Lower lobe of right lung (tissue), 2 donors: ENCODE measurements around the gene HHIP. TPM values are rescaled to one million over a fixed set of nuclear protein-coding genes. Genes with fewer than 3 reads are reported as not detected.

Experiments
- ATAC-seq, 2 donors: fragments of 200-7000 bp; cut with Tn5 transposase; one replicate each; pipeline ENCODE4 v1.9.1; 2020 to 2022; ENCODE audit warnings: mild to moderate bottlenecking in 2 of 2, moderate library complexity in 2 of 2
- DNase-seq: peaks from one replicate; pipeline ENCODE4 v3.0.0-alpha.2; 2020
- H3K27ac ChIP-seq: fragments of 200-600 bp; one replicate; pipeline ENCODE4 v1.8.0; 2022
- H3K27me3 ChIP-seq: fragments of 200-600 bp; one replicate; pipeline ENCODE4 v1.8.0; 2022; ENCODE audit warnings: low read depth
- H3K36me3 ChIP-seq: fragments of 200-600 bp; one replicate; pipeline ENCODE4 v1.8.0; 2022; ENCODE audit warnings: mild to moderate bottlenecking
- H3K4me1 ChIP-seq: fragments of 200-600 bp; one replicate; pipeline ENCODE4 v1.8.0; 2022
- H3K4me3 ChIP-seq: fragments of 200-600 bp; one replicate; pipeline ENCODE4 v1.8.0; 2022; ENCODE audit warnings: mild to moderate bottlenecking
- H3K9me3 ChIP-seq: fragments of 200-600 bp; one replicate; pipeline ENCODE4 v1.8.0; 2022
- intact Hi-C: fragments of 100-400 bp; cut with DNase I; formaldehyde crosslinking; loops from one replicate; pipeline ENCODE4 v1.11.0; 2022
- total RNA-seq: library from RNA; stranded (reverse); fragmentation: NEBNext Ultra II Directional; extraction: Animal tissue kit (Norgen Biotek cat#: 25700); gene quantifications from one replicate; pipeline ENCODE4 v1.2.1, GENCODE V29; 2021
- TF ChIP-seq, protein P1 (sequence below): fragments of 200-600 bp; IDR thresholded peaks from one replicate; pipeline ENCODE4 v1.8.0; 2022; ENCODE audit warnings: antibody characterized with exemption, mild to moderate bottlenecking
- donor health status: DM: no; HTN: yes; CAD: no; lungs with severe emphysema.

HHIP gene
- total RNA-seq, 1 donor from 2014 or later, result 172 TPM

DNA sequence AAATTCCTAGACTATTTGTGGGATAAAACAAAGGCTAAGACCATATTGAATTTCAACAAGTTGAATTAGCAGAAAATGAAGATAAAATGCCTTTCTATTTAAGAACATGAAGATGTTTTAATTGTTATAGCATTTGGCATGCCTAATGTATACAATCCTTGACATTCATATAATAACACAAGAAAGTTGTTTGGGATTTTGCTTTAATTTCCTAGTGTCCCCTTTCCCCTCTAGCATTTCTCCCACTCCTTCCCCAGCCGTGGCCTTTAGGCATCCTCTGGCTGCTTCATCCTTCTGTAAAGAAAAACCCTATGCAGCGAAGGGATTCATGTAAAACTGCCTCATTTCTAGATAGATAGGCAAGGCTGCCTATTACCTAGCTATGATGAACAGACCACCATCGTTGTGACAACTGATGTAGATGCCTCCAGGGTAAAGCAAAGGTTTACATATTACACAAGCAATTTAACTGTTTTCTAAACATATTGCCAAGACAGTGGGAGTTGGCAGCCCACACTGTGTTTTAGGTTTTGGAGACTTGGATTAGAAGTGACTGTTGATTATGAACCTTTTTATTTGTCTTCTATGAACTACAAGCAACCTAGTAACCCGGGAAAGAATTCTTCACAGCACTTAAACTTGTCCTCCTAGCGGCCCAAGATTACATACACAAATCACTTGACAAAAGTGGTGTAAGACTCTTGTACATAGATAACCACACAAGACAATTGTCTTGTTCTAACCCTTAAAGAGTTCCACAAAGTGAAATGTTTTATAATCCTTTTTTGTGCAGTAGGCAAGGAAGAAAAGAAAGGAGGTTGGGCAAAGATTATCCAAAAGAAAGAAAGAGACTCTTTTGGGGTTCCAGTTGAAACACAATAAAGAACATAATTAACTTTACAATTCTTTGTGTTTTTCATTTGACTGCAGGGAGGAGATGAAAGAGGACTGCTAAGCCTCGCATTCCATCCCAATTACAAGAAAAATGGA, 59.9 kb downstream of the HHIP start:
- no peak overlapping the region for H3K4me3 ChIP-seq
- no peaks in the 10 kb centered on the region for H3K27me3 ChIP-seq
- H3K27ac ChIP-seq, result no peak overlapping the region
- ATAC-seq (no peak), DNase-seq (no peak)
- H3K4me1 ChIP-seq, result no peaks in the 10 kb centered on the region
- H3K36me3 ChIP-seq, result no peaks in the 10 kb centered on the region
- TF ChIP-seq, protein P1, sequence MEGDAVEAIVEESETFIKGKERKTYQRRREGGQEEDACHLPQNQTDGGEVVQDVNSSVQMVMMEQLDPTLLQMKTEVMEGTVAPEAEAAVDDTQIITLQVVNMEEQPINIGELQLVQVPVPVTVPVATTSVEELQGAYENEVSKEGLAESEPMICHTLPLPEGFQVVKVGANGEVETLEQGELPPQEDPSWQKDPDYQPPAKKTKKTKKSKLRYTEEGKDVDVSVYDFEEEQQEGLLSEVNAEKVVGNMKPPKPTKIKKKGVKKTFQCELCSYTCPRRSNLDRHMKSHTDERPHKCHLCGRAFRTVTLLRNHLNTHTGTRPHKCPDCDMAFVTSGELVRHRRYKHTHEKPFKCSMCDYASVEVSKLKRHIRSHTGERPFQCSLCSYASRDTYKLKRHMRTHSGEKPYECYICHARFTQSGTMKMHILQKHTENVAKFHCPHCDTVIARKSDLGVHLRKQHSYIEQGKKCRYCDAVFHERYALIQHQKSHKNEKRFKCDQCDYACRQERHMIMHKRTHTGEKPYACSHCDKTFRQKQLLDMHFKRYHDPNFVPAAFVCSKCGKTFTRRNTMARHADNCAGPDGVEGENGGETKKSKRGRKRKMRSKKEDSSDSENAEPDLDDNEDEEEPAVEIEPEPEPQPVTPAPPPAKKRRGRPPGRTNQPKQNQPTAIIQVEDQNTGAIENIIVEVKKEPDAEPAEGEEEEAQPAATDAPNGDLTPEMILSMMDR, result no peak
- intact Hi-C loops, result no loop called here
- no peaks in the 10 kb centered on the region for H3K9me3 ChIP-seq

DNA sequence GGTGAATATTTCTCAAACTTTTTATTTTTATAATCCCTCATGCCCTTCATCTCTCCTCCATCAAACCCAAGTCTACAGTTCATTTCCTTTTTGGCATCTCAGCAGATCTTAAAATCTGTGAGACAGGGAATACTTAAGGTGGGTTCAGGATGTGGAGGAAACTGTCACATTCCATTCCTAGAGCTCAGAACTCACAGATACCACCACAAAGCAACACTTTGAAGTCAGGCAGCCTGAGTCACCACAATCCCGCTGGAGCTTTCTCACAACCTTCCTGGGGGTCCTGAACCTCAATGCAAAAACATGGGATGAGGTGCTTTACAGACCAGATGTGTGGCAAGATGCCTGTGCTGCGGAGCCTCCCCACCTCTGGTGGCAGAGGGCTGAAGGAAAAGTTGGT, 63.2 kb downstream of the HHIP start:
- no peaks in the 10 kb centered on the region for H3K9me3 ChIP-seq
- no peaks in the 10 kb centered on the region for H3K27me3 ChIP-seq
- ATAC-seq (no peak), DNase-seq (no peak)
- intact Hi-C loops, result no loop called here
- TF ChIP-seq, protein P1, result no peak
- no peaks in the 10 kb centered on the region for H3K36me3 ChIP-seq
- H3K27ac ChIP-seq, result no peak overlapping the region
- no peaks in the 10 kb centered on the region for H3K4me1 ChIP-seq
- no peak overlapping the region for H3K4me3 ChIP-seq

DNA sequence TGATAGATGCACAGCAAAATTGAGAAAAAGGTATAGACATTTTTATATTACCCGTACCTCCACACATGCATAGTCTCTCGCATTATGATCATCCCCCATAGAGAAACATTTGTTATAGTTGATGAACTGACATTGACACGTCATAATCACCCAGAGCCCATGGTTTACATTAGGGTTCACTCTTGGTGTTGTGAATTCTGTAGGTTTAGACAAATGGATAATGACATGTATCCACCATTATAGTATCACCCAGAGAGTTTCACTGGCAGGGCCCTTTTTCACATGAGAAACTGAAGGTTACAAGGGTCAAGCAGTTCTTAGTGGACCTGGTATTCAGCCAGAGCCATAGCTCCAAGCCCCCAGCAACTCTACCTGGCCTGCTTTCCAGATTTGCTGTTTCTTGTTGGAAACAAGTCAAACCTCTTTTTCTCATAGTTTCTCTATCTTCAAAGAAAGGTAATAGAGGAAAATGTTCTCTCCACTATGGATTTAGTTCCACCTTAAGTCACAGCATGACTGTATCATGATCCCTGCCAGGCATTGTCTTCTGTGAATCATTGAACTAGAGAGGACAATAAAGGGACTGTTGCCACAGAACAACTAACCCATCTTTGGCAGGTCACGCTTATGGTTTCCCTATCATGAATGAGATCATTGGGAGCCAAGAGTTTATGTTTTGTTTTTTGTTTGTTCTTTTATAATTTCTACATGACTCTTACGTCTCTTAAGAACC, 64.0 kb downstream of the HHIP start:
- intact Hi-C loops, result no loop called here
- no peak for DNase-seq
- no peak for ATAC-seq
- no peak overlapping the region for H3K4me3 ChIP-seq
- no peak overlapping the region for H3K27ac ChIP-seq
- no peaks in the 10 kb centered on the region for H3K4me1 ChIP-seq
- no peaks in the 10 kb centered on the region for H3K9me3 ChIP-seq
- no peaks in the 10 kb centered on the region for H3K27me3 ChIP-seq
- TF ChIP-seq, protein P1, result no peak
- no peaks in the 10 kb centered on the region for H3K36me3 ChIP-seq

DNA sequence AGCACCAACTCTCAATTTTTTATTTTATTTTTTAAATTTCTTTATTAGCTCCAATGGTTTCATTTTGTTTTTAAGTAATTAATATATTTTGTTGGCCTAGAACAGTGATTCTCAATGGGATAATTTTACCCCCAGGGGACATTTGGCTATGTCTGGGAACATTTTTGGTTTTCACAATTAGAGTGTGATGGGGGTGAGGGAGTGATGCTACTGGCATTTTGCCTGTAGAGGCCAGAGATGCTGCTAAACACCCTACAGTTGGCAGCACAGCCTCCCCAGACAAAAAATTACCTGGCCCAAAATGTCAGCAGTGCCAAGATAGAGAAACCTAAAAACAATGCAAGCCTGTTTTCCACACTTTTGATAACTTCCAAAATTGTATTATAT, 64.6 kb downstream of the HHIP start:
- Histone ChIP-seq H3K36me3 (no peaks in the 10 kb centered on the region), H3K27ac (no peak overlapping the region), H3K4me3 (no peak overlapping the region), H3K9me3 (no peaks in the 10 kb centered on the region), H3K27me3 (no peaks in the 10 kb centered on the region), H3K4me1 (no peaks in the 10 kb centered on the region)
- DNase-seq (no peak), ATAC-seq (no peak)
- TF ChIP-seq, protein P1, result no peak
- intact Hi-C loops, result no loop called here

DNA sequence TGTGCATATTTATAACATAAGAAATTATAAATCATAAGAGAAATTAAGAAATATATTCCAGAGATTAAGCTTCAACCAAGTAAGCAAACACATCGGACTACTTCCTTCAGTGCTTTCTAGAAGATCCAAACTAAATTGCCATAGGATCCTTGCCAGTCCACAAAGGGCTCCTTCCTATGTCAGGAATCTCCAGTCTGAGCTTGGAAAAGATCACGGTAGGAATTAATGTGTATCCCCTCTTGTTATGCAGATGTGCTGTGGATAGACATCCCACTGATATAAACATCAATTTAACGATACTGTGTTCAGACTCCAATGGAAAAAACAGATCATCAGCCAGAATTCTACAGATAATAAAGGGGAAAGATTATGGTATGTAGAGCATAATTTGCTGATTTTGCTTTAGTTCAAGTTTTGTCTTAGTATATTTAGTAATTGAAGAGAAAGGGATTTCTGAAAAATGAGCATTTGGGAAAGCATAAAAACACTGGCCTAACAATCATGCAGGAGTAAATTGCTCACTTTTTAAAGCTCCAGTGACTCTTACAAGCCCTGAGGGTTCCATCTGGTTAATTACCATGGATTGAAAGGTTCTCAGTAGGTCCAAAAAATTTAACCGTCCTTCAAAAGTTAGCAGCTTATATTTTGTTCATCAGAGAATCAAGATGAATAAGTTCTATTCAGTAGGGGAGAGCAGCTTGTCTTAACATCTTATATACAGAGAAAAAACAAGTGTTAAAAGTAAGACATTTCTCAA, 65.9 kb downstream of the HHIP start:
- Histone ChIP-seq H3K27ac (no peak overlapping the region), H3K9me3 (no peaks in the 10 kb centered on the region), H3K36me3 (no peaks in the 10 kb centered on the region), H3K27me3 (no peaks in the 10 kb centered on the region), H3K4me3 (no peak overlapping the region), H3K4me1 (no peaks in the 10 kb centered on the region)
- intact Hi-C loops, result no loop called here
- ATAC-seq, result no peak
- DNase-seq, result no peak
- TF ChIP-seq, protein P1, result no peak
